ENCODE measurements around the gene PDE8A.

Gene PDE8A

DNA sequence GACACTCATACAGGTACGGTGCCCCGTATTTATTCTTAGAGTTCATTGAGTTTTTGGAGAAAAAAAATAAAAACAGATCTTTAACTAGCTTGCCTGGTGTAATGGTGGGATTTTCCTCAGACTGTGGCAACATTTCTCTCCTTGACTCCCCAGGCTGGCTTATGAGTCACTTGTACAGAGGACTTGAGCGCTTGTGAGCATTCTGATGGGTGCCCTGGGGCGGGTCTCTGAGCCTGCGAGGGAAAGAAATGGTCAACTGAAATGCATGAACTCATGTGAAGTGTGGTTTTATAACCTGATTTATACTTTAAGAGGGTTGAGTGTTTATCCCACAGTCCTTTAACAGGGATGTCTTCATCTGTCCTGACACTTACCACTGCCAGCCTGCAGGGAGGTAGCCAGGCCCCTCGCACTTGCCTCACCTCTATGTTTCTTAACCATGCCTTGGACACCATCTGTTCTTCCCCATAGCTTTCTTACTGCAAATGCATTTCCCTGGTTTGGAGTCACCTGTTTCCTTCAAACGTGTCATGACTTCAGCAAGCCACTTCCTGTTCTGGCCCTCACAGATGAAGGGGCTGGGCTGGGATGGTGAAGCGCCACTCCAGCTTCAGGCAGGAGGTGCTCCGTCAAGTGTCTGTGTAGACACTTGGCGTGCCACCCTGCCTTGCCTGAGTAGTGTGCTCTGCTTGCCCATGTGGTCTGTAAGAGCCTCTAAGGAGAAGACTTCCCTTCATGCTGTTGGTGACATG lies 118.7 kb downstream of the PDE8A start:
- H3K4me2 ChIP-seq (ENCODE audit: low read length) = no peak overlapping the region
- H3K4me3 ChIP-seq (ENCODE audit: low read length) = no peak overlapping the region
- H3K9ac ChIP-seq (ENCODE audit: low read depth, low read length) = no peak overlapping the region
- no peaks in the 10 kb centered on the region for H3K4me1 ChIP-seq (ENCODE audit: control insufficient read depth, insufficient read depth, low read length)
- H3K36me3 ChIP-seq (ENCODE audit: insufficient read depth, low read length) = peaks cover 13% of the 10 kb centered on the region
- H3K27me3 ChIP-seq (ENCODE audit: control insufficient read depth, insufficient read depth, low read length) = no peaks in the 10 kb centered on the region
- H3K9me3 ChIP-seq (replicated peaks; ENCODE audit: low read length) = no peaks in the 10 kb centered on the region

DNA sequence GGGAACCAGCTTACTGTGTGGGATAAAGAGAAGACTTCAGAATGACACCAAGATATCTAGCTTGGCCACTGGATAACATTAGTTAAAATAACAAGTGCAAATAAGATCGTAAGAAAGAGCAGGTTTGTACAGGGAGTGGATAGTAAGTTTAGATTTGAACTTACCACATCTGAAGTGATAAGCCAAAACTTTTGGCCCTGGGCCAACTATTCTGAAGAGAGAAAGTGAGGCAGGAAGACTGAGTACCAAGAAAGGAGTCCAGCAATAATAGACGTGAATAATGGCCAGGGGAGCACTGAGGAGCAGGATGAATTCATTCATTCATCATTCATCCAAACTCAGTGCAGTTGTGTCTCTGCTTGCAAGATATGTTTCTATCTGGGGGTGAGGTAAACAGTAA lies 122.9 kb downstream of the PDE8A start:
- Histone ChIP-seq H3K4me2 (ENCODE audit: low read length) (no peak overlapping the region), H3K36me3 (ENCODE audit: insufficient read depth, low read length) (peaks cover 13% of the 10 kb centered on the region), H3K27me3 (ENCODE audit: control insufficient read depth, insufficient read depth, low read length) (no peaks in the 10 kb centered on the region), H3K9ac (ENCODE audit: low read depth, low read length) (no peak overlapping the region), H3K4me1 (ENCODE audit: control insufficient read depth, insufficient read depth, low read length) (no peaks in the 10 kb centered on the region), H3K4me3 (ENCODE audit: low read length) (no peak overlapping the region), H3K9me3 (replicated peaks; ENCODE audit: low read length) (no peaks in the 10 kb centered on the region)

DNA sequence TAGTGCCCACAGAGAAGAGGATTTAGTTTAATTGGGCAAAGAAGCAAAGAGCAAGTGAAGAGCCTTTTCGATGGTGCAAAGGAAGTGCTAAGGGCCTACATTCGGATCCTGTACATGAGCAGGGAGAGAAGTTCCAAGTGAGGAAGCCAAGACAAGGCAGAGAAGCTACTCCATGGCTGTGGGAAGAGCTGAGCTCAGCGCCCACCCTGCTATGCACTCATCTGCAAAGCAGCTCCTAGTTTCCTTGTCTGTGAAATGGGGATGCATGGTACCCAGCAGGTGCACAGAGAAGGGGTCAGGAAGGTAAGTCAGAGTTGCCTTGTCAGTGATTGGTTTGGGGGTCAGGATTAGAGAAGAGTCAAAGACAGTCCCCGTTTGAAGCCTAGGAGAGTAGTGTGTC lies 126.5 kb downstream of the PDE8A start:
- no peaks in the 10 kb centered on the region for H3K27me3 ChIP-seq (ENCODE audit: control insufficient read depth, insufficient read depth, low read length)
- no peaks in the 10 kb centered on the region for H3K9me3 ChIP-seq (replicated peaks; ENCODE audit: low read length)
- peaks cover 6% of the 10 kb centered on the region for H3K36me3 ChIP-seq (ENCODE audit: insufficient read depth, low read length)
- H3K4me2 ChIP-seq (ENCODE audit: low read length) = no peak overlapping the region
- no peaks in the 10 kb centered on the region for H3K4me1 ChIP-seq (ENCODE audit: control insufficient read depth, insufficient read depth, low read length)
- H3K4me3 ChIP-seq (ENCODE audit: low read length) = no peak overlapping the region
- no peak overlapping the region for H3K9ac ChIP-seq (ENCODE audit: low read depth, low read length)

DNA sequence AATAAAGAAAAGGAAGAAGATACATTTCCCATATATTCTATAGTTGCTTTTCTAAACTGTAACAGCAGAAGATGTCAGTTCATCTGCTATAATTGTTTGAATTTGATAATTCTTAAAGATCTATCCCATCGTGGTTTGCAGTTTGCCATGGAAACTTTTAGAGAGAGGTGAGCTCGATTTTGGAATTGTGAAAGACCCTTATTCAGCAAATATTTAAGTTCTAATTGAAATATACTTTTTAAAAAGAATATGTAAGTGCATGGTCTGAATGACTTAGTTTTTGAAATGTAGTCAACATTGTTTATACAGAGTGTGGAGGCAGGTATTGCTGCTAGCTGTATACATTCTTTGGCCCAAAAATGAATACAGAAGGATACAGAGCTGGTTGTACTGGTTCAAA lies 127.7 kb downstream of the PDE8A start:
- H3K27me3 ChIP-seq (ENCODE audit: control insufficient read depth, insufficient read depth, low read length) = no peaks in the 10 kb centered on the region
- H3K9me3 ChIP-seq (replicated peaks; ENCODE audit: low read length) = no peaks in the 10 kb centered on the region
- H3K9ac ChIP-seq (ENCODE audit: low read depth, low read length) = no peak overlapping the region
- peaks cover 7% of the 10 kb centered on the region for H3K36me3 ChIP-seq (ENCODE audit: insufficient read depth, low read length)
- no peaks in the 10 kb centered on the region for H3K4me1 ChIP-seq (ENCODE audit: control insufficient read depth, insufficient read depth, low read length)
- H3K4me3 ChIP-seq (ENCODE audit: low read length) = no peak overlapping the region
- no peak overlapping the region for H3K4me2 ChIP-seq (ENCODE audit: low read length)

DNA sequence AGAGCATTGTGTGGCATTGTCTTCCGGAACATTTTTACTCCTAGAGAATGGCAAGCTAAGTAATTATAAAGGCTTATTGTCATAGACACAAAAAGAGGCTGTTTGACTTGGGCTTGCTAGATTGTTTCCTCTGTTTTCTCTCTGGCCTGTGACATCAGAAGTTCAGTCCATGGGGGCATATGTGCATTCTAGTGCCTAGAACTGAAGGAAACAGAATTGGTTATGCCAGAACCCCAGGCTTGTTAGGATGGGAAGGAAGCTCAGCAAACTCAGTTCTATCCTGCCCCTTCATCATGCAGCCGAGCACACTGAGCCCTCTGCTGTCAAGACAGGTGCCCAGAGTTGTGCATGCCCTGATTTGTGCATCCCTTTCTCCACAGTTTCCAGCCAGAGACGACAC lies 131.3 kb downstream of the PDE8A start:
- H3K36me3 ChIP-seq (ENCODE audit: insufficient read depth, low read length) = peaks cover 11% of the 10 kb centered on the region

DNA sequence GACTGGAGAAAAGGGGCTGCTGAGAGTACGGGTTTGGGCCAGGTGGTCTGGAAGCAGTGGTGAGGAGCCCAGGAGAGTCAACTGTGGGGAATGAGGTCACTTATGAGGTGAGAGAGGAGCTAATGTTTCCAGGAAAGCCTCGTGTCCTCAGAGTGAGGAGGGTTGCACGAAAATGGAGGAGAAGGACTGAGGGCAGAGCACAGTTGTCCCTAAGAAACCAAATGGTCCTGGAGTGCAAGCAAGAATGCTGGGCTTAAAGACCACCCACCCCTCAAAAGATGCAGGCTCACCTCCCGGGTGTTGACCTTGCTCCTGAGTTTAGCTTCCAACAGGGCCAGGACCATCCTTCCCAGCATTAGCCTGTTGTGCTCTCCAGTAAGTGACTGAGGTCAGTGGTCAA lies 133.2 kb downstream of the PDE8A start:
- Histone ChIP-seq H3K4me3 (ENCODE audit: low read length) (no peak overlapping the region), H3K9ac (ENCODE audit: low read depth, low read length) (no peak overlapping the region), H3K9me3 (replicated peaks; ENCODE audit: low read length) (no peaks in the 10 kb centered on the region), H3K27me3 (ENCODE audit: control insufficient read depth, insufficient read depth, low read length) (no peaks in the 10 kb centered on the region), H3K4me1 (ENCODE audit: control insufficient read depth, insufficient read depth, low read length) (no peaks in the 10 kb centered on the region), H3K36me3 (ENCODE audit: insufficient read depth, low read length) (peaks cover 11% of the 10 kb centered on the region), H3K4me2 (ENCODE audit: low read length) (no peak overlapping the region)

More for the DNA sequence above, 131.3 kb downstream of the PDE8A start:
- Histone ChIP-seq H3K4me3 (ENCODE audit: low read length) (no peak overlapping the region), H3K4me1 (ENCODE audit: control insufficient read depth, insufficient read depth, low read length) (no peaks in the 10 kb centered on the region), H3K4me2 (ENCODE audit: low read length) (no peak overlapping the region), H3K9me3 (replicated peaks; ENCODE audit: low read length) (no peaks in the 10 kb centered on the region), H3K27me3 (ENCODE audit: control insufficient read depth, insufficient read depth, low read length) (no peaks in the 10 kb centered on the region), H3K9ac (ENCODE audit: low read depth, low read length) (no peak overlapping the region)

DNA sequence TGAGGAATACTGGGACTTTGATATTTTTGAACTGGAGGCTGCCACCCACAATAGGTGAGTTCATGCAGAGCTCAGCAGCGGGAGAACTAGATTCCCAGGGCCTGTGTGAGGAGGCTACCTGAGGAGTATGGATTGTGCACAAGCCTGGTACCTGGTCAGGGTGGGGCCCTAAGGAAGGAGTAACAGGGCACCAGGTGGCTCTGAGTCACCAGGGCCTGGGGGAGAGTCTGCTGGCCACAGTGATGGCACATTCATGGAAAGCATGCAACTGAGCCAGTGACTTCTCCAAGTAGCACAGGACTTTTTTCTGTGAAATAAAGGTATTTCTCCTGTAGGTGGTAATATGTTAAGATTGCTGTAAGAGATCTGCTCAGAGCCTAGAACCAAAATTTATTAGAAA lies 134.4 kb downstream of the PDE8A start:
- peaks cover 13% of the 10 kb centered on the region for H3K36me3 ChIP-seq (ENCODE audit: insufficient read depth, low read length)
- no peak overlapping the region for H3K9ac ChIP-seq (ENCODE audit: low read depth, low read length)
- H3K4me2 ChIP-seq (ENCODE audit: low read length) = no peak overlapping the region
- no peaks in the 10 kb centered on the region for H3K9me3 ChIP-seq (replicated peaks; ENCODE audit: low read length)
- no peaks in the 10 kb centered on the region for H3K27me3 ChIP-seq (ENCODE audit: control insufficient read depth, insufficient read depth, low read length)
- H3K4me1 ChIP-seq (ENCODE audit: control insufficient read depth, insufficient read depth, low read length) = no peaks in the 10 kb centered on the region
- no peak overlapping the region for H3K4me3 ChIP-seq (ENCODE audit: low read length)

DNA sequence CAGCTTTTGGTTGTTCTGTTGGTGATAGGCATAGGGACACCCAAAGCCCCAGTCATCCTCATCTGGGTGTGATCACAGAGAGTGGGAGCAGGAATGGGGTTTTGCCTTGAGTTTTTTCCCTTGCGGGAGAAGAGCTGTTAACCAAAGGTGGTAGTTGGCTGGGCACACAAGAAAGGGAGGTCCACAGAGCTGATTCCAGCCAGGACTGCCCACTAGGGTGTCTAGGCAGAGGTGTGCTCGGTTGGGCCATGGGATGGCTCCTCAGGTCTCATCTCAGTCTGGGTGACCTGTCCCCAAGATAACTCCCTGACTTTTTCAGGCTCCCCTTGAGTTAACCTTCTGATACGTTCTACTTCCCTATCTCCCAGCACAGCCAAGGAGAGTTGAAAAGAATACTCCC lies 134.8 kb downstream of the PDE8A start:
- Histone ChIP-seq H3K9ac (ENCODE audit: low read depth, low read length) (no peak overlapping the region), H3K9me3 (replicated peaks; ENCODE audit: low read length) (no peaks in the 10 kb centered on the region), H3K4me2 (ENCODE audit: low read length) (no peak overlapping the region), H3K36me3 (ENCODE audit: insufficient read depth, low read length) (peaks cover 14% of the 10 kb centered on the region), H3K4me3 (ENCODE audit: low read length) (no peak overlapping the region), H3K4me1 (ENCODE audit: control insufficient read depth, insufficient read depth, low read length) (no peaks in the 10 kb centered on the region), H3K27me3 (ENCODE audit: control insufficient read depth, insufficient read depth, low read length) (no peaks in the 10 kb centered on the region)

DNA sequence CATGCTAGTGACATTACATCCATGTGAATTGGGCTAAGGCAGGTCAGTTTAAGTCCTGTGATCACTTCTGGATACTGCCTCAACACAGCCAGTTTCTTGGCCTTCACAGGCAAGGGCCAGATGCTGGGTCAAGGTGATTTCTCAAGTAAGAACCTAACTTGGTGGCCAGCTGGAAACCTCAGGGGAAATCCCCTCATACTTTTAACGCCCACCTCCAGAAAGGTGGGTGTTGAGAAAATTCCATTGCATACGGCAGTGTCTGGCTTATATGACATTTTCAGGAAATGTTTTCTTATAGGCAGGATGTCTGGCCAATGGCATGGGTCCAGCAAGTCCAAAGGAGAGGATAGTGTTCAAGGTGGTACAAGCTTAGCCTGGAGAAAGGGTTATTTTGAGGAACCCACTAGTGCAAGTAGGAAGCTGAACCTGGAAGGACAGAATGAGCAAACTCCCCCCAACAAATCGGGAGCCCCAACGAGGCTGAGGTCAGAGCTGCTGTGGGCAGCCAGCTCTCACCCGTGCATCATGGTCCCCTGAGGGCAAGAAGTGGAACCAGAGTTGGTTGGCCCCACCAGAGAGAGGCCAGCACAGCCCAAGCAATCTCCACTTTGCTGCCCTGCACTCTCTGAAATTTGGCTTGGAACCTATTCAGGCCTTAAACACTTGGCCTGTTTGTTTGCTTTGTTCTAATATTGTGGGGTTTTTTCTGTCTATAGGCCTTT lies 135.4 kb downstream of the PDE8A start:
- Histone ChIP-seq H3K9me3 (replicated peaks; ENCODE audit: low read length) (no peaks in the 10 kb centered on the region), H3K36me3 (ENCODE audit: insufficient read depth, low read length) (peaks cover 14% of the 10 kb centered on the region), H3K27me3 (ENCODE audit: control insufficient read depth, insufficient read depth, low read length) (no peaks in the 10 kb centered on the region), H3K4me1 (ENCODE audit: control insufficient read depth, insufficient read depth, low read length) (no peaks in the 10 kb centered on the region), H3K4me3 (ENCODE audit: low read length) (no peak overlapping the region), H3K4me2 (ENCODE audit: low read length) (no peak overlapping the region), H3K9ac (ENCODE audit: low read depth, low read length) (no peak overlapping the region)

DNA sequence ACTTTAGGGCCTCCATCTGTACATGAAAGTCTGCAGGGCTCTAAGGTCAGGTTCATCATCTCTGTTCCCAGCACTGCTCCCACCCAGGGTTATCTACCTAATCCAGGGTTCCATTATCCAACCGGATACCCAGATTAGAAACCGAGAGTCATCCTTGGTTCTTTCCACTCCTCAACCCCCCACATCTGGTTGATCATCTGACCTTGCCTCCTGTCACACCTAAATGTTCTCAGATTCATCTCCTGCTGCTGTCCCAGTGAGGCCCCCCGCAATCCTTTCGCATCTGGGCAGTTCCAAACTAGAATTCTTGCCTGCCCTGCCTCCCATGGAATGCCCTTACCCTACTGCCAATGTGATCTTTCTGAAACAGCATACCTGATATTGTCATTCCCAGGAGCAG lies 136.5 kb downstream of the PDE8A start:
- Histone ChIP-seq H3K9ac (ENCODE audit: low read depth, low read length) (no peak overlapping the region), H3K4me3 (ENCODE audit: low read length) (no peak overlapping the region), H3K27me3 (ENCODE audit: control insufficient read depth, insufficient read depth, low read length) (no peaks in the 10 kb centered on the region), H3K4me1 (ENCODE audit: control insufficient read depth, insufficient read depth, low read length) (no peaks in the 10 kb centered on the region), H3K4me2 (ENCODE audit: low read length) (no peak overlapping the region), H3K9me3 (replicated peaks; ENCODE audit: low read length) (no peaks in the 10 kb centered on the region), H3K36me3 (ENCODE audit: insufficient read depth, low read length) (peaks cover 17% of the 10 kb centered on the region)

DNA sequence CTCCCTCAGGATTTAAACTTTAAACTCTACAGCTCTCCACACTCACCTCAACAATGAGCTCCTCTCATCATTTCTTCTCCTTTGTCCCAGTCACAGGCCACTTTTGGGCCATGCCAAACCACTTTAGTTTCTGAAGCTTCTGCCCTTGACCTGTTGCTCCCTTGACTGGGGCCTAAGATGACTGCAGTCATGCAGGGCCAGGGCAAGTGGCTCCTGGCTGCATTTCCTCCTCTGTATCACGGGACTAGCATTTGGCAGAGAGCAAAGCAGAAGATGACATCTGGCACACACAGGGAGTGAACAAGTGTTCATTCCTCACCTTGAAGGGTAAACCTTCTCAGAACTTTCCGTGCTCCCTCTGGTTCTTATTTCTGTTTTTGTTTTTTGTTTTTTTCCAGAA lies 136.9 kb downstream of the PDE8A start:
- peaks cover 17% of the 10 kb centered on the region for H3K36me3 ChIP-seq (ENCODE audit: insufficient read depth, low read length)
- H3K4me3 ChIP-seq (ENCODE audit: low read length) = no peak overlapping the region
- H3K4me1 ChIP-seq (ENCODE audit: control insufficient read depth, insufficient read depth, low read length) = no peaks in the 10 kb centered on the region
- no peak overlapping the region for H3K9ac ChIP-seq (ENCODE audit: low read depth, low read length)
- no peaks in the 10 kb centered on the region for H3K27me3 ChIP-seq (ENCODE audit: control insufficient read depth, insufficient read depth, low read length)
- H3K9me3 ChIP-seq (replicated peaks; ENCODE audit: low read length) = no peaks in the 10 kb centered on the region
- H3K4me2 ChIP-seq (ENCODE audit: low read length) = no peak overlapping the region

Measured in skeletal muscle satellite cell (primary cell).